ENCODE measurements around the gene GARIN5A. TPM values are rescaled to one million over a fixed set of nuclear protein-coding genes. Genes with fewer than 3 reads are reported as not detected.

GARIN5A gene
- total and polyA plus RNA-seq, 8 donors = 1.4 to 2.6 (median 2.1) TPM

GRCh38 chr19:50486823-50487515, 10.3 kb upstream of the GARIN5A start:
- Histone ChIP-seq H3K27me3 (no peaks in the 10 kb centered on the region), H3K27ac (no peak overlapping the region), H3K36me3 (peaks cover 0 to 8% (median 7%) of the 10 kb centered on the region in 3 donors), H3K9me3 (no peaks in the 10 kb centered on the region), H3K4me3 (no peak overlapping the region), H3K4me1 (no peaks in the 10 kb centered on the region)
- intact Hi-C loops (cut with DNase I) = no loop called here
- 76 to 84% methylated on average over 18 of the region's 18 CpGs for WGBS, 2 donors
- no peak for FAIRE-seq
- TF ChIP-seq, protein P1, sequence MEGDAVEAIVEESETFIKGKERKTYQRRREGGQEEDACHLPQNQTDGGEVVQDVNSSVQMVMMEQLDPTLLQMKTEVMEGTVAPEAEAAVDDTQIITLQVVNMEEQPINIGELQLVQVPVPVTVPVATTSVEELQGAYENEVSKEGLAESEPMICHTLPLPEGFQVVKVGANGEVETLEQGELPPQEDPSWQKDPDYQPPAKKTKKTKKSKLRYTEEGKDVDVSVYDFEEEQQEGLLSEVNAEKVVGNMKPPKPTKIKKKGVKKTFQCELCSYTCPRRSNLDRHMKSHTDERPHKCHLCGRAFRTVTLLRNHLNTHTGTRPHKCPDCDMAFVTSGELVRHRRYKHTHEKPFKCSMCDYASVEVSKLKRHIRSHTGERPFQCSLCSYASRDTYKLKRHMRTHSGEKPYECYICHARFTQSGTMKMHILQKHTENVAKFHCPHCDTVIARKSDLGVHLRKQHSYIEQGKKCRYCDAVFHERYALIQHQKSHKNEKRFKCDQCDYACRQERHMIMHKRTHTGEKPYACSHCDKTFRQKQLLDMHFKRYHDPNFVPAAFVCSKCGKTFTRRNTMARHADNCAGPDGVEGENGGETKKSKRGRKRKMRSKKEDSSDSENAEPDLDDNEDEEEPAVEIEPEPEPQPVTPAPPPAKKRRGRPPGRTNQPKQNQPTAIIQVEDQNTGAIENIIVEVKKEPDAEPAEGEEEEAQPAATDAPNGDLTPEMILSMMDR (IDR thresholded peaks at IDR 0.05) = peak in 2 of 4 donors; percentile 22 to 42
- peak in 1 of 6 donors; percentile 62 for DNase-seq
- ATAC-seq = no peak

DNA sequence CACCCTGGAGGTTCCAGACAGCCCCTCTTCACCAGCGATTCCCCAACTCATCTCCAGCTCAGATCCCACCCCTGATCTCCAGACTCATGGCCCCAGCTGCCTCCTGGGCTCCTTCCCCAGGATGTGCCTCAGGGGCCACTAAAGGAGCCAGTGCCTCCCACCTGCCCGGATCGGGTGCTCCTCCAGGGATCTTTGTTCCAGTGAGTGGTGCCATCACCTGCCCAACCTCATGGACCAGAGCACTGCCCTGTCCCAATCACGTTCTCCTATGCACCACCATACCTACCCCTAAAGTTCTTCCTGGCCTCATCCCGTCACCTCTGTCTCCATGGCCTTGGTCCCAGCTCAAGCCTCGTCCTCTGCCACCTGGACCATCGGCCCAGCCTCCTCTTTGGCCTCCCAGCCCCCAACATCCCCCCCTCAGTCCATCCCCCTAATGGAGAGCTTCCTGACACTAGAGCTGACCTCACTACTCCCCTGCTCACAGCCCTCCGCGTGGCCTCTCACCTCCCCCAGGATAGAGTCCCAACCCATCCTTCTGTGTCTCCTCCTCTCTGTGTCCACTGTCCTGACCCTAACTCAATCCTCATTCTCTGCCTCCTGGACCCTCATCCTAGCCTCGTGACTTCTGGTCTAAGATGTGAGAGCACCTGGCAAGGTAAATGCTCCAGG, 8.8 kb upstream of the GARIN5A start:
- Histone ChIP-seq H3K9me3 (no peaks in the 10 kb centered on the region), H3K36me3 (peaks cover 0 to 23% (median 13%) of the 10 kb centered on the region in 3 donors), H3K27me3 (no peaks in the 10 kb centered on the region), H3K27ac (no peak overlapping the region), H3K4me3 (no peak overlapping the region), H3K4me1 (no peaks in the 10 kb centered on the region)
- DNase-seq (peak in 2 of 6 donors; percentile 25 to 42), FAIRE-seq (no peak), ATAC-seq (no peak)
- WGBS, 2 donors = 92% methylated on average over 10 of the region's 10 CpGs
- TF ChIP-seq, protein P1 (IDR thresholded peaks at IDR 0.05) = no peak
- intact Hi-C loops (cut with DNase I) = no loop called here

- WGBS, 2 donors = 87 to 88% methylated on average over 10 of the region's 10 CpGs
- DNase-seq (peak in 2 of 6 donors; percentile 2 to 21), FAIRE-seq (no peak), ATAC-seq (no peak)
- TF ChIP-seq, protein P1 (IDR thresholded peaks at IDR 0.05) = no peak
- H3K36me3 ChIP-seq = peaks cover 0 to 28% (median 25%) of the 10 kb centered on the region in 3 donors
- no peak overlapping the region for H3K27ac ChIP-seq
- no peaks in the 10 kb centered on the region for H3K9me3 ChIP-seq
- peaks cover 0 to 2% (median 0%) of the 10 kb centered on the region in 3 donors for H3K4me1 ChIP-seq
- no peaks in the 10 kb centered on the region for H3K27me3 ChIP-seq
- H3K4me3 ChIP-seq = no peak overlapping the region
- intact Hi-C loops (cut with DNase I) = no loop called here
Observed at GRCh38 chr19:50482916-50483315, 6.3 kb upstream of the GARIN5A start.

- H3K36me3 ChIP-seq = peaks cover 0 to 28% (median 25%) of the 10 kb centered on the region in 3 donors
- peak in 1 of 6 donors; percentile 52 for DNase-seq
- intact Hi-C loops (cut with DNase I) = no loop called here
Observed at GRCh38 chr19:50482271-50482855, 5.7 kb upstream of the GARIN5A start.

More at GRCh38 chr19:50482271-50482855, 5.7 kb upstream of the GARIN5A start:
- H3K27me3 ChIP-seq = no peaks in the 10 kb centered on the region
- ATAC-seq (no peak), FAIRE-seq (no peak)
- peaks cover 0 to 8% (median 0%) of the 10 kb centered on the region in 3 donors for H3K4me1 ChIP-seq
- H3K9me3 ChIP-seq = no peaks in the 10 kb centered on the region
- H3K27ac ChIP-seq = no peak overlapping the region
- no peak overlapping the region for H3K4me3 ChIP-seq
- 85 to 89% methylated on average over 15 to 16 of the region's 16 CpGs for WGBS, 2 donors
- TF ChIP-seq, protein P1 (IDR thresholded peaks at IDR 0.05) = no peak

Measured in pancreas (tissue), 10 donors.